GM18498 (cell line): Measurements from ENCODE around the gene C3.

Experiments
- ATAC-seq: cut with Tn5 transposase; IDR thresholded peaks from one replicate; pipeline ENCODE4 v1.9.1; 2021; ENCODE audit warnings: mild to moderate bottlenecking, moderate library complexity; ENCODE audit not compliant: unreplicated experiment

The C3 gene

GRCh38 chr19:6745965-6746364 is 25.5 kb upstream of the C3 start:
- no peak for ATAC-seq

- ATAC-seq, result no peak
Measured at GRCh38 chr19:6744381-6745301, 24.2 kb upstream of the C3 start.

GRCh38 chr19:6743714-6744380 is 23.4 kb upstream of the C3 start:
- ATAC-seq, result no peak

- ATAC-seq, result no peak
Measured at GRCh38 chr19:6743066-6743465, 22.6 kb upstream of the C3 start.

GRCh38 chr19:6740589-6741343 is 20.3 kb upstream of the C3 start:
- no peak for ATAC-seq

- ATAC-seq, result no peak
Measured at GRCh38 chr19:6739883-6740588, 19.6 kb upstream of the C3 start.

- no peak for ATAC-seq
Measured at GRCh38 chr19:6739390-6739882, 19.0 kb upstream of the C3 start, which contains the start of gene TRIP10. TRIP10 (plus strand) TSS chr19:6739680; CDS start chr19:6739762, 82 bp downstream.

- ATAC-seq, result no peak
Measured at GRCh38 chr19:6738787-6739389, 18.4 kb upstream of the C3 start.

- ATAC-seq, result peak; percentile 15
Measured at GRCh38 chr19:6737873-6738786, 17.7 kb upstream of the C3 start.

GRCh38 chr19:6737284-6737872 is 16.9 kb upstream of the C3 start, which contains the start of gene GPR108:
GPR108 (minus strand) TSS chr19:6737580; CDS start chr19:6737576, 4 bp downstream.
- peak; percentile 67 for ATAC-seq

- ATAC-seq, result no peak
Measured at GRCh38 chr19:6736917-6737283, 16.4 kb upstream of the C3 start.

- ATAC-seq, result no peak
Measured at GRCh38 chr19:6736169-6736916, 15.9 kb upstream of the C3 start.

- ATAC-seq, result no peak
Measured at GRCh38 chr19:6735181-6735911, 14.9 kb upstream of the C3 start.

- no peak for ATAC-seq
Measured at GRCh38 chr19:6734096-6734696, 13.7 kb upstream of the C3 start.

- no peak for ATAC-seq
Measured at GRCh38 chr19:6733338-6734095, 13.1 kb upstream of the C3 start.

- ATAC-seq, result no peak
Measured at GRCh38 chr19:6732803-6733337, 12.4 kb upstream of the C3 start.
